ENCODE data around the gene MAG. TPM values are rescaled to one million over a fixed set of nuclear protein-coding genes. Genes with fewer than 3 reads are reported as not detected.

The MAG gene
- total RNA-seq, 1 experiment from 2014 or later: 0.46 TPM

GRCh38 chr19:35347930-35348298, 56.0 kb downstream of the MAG start:
- Mint-ChIP-seq H3K36me3 (no peaks in the 10 kb centered on the region), H3K27ac (no peak overlapping the region), H3K4me1 (peaks cover 7% of the 10 kb centered on the region), H3K27me3 (ENCODE audit: low read depth) (no peaks in the 10 kb centered on the region), H3K9me3 (no peaks in the 10 kb centered on the region), H3K4me3 (no peak overlapping the region)
- POLR2A ChIA-PET: no interaction called here
- DNase-seq (ENCODE audit: low spot score): no peak
- TF ChIP-seq SP1 (CRISPR knock-in tag; conservative IDR thresholded peaks at IDR 0.05): no peak
- no peak for TF ChIP-seq ESRRA (CRISPR knock-in tag; IDR thresholded peaks at IDR 0.05; ENCODE audit: borderline replicate concordance)
- TF ChIP-seq HMGXB4 (CRISPR knock-in tag; IDR thresholded peaks at IDR 0.05): no peak
- TF ChIP-seq HMGA2 (CRISPR knock-in tag; IDR thresholded peaks at IDR 0.05): no peak
- TF ChIP-seq ATF6 (CRISPR knock-in tag; IDR thresholded peaks at IDR 0.05): no peak
- no peak for TF ChIP-seq CREB1 (CRISPR knock-in tag; IDR thresholded peaks at IDR 0.05)
- no peak for TF ChIP-seq AR (CRISPR knock-in tag; IDR thresholded peaks at IDR 0.05)
- no peak for TF ChIP-seq TEAD1 (CRISPR knock-in tag; IDR thresholded peaks at IDR 0.05)
- TF ChIP-seq ZNF232 (CRISPR knock-in tag; IDR thresholded peaks at IDR 0.05): no peak
- no peak for TF ChIP-seq RELA (CRISPR knock-in tag; IDR thresholded peaks at IDR 0.05; ENCODE audit: borderline replicate concordance)
- TF ChIP-seq ZNF263 (CRISPR knock-in tag; IDR thresholded peaks at IDR 0.05; ENCODE audit: low read depth): no peak
- no peak for TF ChIP-seq CREM (CRISPR knock-in tag; IDR thresholded peaks at IDR 0.05)
- no peak for TF ChIP-seq FOXK1 (CRISPR knock-in tag; IDR thresholded peaks at IDR 0.05)
- TF ChIP-seq NFYB (CRISPR knock-in tag; conservative IDR thresholded peaks at IDR 0.05; ENCODE audit: low read depth): no peak
- TF ChIP-seq OVOL2 (CRISPR knock-in tag; IDR thresholded peaks at IDR 0.05; ENCODE audit: borderline replicate concordance): no peak
- no peak for TF ChIP-seq ZNF138 (CRISPR knock-in tag; conservative IDR thresholded peaks at IDR 0.05)
- no peak for TF ChIP-seq ZNF532 (CRISPR knock-in tag; IDR thresholded peaks at IDR 0.05; ENCODE audit: borderline replicate concordance)
- no peak for TF ChIP-seq AFF4 (CRISPR knock-in tag; IDR thresholded peaks at IDR 0.05; ENCODE audit: borderline replicate concordance)
- CTCF ChIA-PET: no interaction called here
- no peak for ATAC-seq
